ENCODE results near the gene NTN5.

Gene NTN5

DNA sequence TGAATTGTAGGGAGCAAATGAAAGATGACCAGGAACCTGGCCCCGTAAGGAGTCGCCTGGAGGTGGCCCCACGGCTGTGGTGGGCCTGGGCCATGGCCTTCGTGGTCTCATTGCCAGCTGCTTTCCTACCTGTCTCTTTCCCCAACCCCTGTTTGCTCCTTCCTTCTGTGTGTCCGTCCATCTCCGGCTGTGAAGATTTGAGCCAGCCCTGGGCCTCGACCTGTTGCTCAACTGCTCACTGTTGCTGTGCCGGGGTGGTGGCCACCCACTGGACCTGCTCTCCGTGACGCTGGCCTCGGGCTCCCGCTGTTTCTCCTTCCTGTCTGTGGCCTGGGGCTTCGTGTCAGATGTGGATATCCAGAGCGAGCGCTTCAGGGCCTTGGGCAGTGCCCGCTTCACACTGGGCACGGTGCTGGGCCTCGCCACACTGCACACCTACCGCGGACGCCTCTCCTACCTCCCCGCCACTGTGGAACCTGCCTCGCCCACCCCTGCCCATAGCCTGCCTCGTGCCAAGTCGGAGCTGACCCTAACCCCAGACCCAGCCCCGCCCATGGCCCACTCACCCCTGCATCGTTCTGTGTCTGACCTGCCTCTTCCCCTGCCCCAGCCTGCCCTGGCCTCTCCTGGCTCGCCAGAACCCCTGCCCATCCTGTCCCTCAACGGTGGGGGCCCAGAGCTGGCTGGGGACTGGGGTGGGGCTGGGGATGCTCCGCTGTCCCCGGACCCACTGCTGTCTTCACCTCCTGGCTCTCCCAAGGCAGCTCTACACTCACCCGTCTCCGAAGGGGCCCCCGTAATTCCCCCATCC is 44.1 kb downstream of the NTN5 start:
- DNase-seq: no peak

DNA sequence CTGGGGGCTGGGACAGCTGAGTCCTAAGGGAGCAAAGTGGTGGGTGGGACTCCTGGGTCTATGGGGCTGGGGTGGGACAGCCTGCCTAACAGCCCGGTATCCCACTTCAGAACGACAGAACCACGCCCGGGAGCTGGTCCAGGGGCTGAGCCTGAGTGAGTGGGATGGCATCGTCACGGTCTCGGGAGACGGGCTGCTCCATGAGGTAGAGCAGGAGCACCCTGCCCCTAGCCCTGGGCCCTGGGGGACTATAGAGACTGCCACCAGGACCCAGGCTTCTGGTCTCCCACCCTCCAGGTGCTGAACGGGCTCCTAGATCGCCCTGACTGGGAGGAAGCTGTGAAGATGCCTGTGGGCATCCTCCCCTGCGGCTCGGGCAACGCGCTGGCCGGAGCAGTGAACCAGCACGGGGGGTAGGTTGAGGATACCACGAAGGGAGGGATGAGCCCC is 44.9 kb downstream of the NTN5 start:
- no peak for DNase-seq

DNA sequence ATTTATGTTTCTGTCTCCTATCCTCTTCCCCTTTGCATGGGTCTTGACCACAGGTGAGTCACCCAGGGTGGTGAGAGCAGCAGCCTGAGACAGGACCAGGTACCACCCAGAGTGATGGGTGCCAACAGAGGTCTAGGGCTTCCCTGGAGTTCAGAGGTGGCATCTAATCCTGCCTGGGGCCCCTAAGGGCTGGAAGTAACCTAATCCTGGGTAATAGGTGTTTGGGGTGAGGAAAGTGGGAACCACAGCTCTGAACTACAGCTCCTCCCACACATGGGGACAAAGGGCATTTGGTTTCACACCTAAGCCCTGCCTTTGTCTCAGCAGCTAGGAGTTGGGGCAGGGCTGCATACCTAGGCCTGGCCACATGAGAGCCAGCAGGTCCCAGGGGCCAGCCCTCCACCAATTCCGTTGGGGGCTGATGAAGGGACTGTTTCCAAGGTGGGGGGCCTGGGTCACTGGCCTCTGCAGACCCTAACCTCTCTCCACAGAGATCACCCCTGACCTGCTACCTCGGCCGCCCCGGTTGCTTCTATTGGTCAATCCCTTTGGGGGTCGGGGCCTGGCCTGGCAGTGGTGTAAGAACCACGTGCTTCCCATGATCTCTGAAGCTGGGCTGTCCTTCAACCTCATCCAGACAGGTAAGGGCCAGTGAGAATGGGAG is 45.5 kb downstream of the NTN5 start:
- no peak for DNase-seq

DNA sequence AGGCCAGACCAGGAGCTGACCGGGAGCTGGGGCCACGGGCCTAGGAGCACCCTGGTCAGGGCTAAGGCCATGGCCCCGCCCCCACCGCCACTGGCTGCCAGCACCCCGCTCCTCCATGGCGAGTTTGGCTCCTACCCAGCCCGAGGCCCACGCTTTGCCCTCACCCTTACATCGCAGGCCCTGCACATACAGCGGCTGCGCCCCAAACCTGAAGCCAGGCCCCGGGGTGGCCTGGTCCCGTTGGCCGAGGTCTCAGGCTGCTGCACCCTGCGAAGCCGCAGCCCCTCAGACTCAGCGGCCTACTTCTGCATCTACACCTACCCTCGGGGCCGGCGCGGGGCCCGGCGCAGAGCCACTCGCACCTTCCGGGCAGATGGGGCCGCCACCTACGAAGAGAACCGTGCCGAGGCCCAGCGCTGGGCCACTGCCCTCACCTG is 46.9 kb downstream of the NTN5 start:
- no peak for DNase-seq

DNA sequence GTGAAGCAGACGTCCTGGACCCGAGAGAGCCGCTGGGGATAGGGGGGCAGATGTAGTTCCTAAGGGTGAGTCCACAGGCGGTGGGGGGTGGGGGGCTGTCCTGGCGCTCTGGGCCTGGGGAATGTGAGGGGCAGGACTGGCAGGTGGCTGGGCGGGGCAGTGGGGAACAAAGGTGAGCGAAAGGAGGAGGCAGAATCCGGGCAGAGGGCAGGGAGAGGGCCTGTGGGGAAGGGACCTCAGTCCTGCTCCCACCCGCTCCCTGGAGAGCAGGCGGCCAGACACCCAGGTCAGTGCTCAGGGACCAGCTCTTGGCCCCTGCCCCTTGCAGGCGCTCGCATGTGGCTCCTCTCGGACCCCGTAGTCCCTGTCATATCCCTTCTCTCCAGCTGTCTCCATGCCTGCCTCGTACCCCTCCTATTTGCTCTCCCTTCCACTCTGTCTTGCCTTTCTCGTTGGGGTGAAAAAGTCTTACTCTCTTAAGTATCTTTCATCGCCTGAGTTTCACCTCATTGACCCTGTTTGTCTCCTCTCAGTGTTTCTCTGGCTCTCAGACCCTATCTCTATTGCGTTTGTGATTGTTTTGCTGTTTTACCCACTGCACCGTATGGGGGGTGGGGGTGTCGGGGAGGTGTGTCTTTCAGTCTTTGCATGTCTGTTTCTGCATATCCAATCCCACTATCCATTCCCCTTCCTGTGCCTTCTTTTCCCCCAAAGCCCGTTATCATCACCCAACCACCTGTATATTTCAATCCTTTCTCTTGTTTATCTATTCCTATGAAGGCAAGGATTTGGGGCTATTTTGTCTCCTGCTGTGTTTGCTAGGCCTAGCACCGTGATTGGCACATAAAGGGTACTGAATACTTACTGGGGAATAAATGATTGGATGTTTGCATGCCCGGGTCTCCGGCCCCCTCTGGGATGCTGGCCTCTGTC is 47.8 kb downstream of the NTN5 start:
- DNase-seq: no peak

DNA sequence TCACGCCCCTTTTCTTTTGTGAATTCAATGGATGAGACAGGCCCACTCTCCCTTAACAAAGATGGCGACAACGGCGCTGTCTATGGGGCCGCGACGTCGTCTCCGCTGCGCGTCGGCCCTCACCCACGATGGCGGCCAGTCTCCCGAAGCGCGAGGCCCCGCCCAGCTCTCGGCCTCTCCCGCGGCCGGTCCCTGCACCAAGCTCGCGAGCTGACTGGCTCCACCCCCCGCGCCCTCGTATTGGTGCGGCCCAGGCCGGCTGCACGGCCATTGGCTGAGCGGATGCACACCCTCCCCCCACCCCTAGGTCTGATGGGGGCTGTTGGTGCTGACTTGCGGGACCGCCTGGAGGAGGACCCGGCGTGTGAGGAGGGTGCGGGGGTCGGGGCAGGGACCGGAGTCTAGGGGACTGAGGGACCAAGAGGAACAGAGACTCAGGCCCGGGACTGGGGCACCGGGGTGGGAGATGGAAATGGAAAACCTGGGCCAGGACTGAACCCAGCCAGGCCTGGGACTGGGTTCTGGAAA is 48.7 kb downstream of the NTN5 start:
- peak; percentile 99 for DNase-seq

DNA sequence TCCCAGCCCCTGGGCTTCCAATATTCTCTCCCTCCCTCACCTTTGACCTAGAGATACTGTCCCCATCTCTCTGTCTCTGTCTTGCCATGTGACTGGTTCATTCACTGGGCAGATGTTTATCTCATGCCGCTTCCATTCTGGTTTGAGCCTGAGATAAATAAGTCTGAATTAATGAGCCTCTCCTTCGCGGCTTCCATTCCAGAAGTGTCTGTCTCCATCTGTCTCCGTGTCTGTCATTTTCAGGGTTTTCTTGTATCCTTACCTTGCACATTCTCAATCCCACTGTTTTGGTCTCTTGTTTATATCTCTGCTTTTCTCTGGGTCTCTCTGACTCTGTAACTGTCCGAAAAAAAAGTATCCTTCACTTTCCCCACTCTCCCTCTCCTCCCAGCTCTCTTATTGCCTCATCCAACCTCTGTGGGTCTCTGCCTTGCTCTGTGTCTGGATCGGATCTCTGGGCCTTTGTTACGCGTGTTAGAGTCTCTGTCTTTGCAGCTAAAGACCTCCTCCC is 49.2 kb downstream of the NTN5 start:
- no peak for DNase-seq

DNA sequence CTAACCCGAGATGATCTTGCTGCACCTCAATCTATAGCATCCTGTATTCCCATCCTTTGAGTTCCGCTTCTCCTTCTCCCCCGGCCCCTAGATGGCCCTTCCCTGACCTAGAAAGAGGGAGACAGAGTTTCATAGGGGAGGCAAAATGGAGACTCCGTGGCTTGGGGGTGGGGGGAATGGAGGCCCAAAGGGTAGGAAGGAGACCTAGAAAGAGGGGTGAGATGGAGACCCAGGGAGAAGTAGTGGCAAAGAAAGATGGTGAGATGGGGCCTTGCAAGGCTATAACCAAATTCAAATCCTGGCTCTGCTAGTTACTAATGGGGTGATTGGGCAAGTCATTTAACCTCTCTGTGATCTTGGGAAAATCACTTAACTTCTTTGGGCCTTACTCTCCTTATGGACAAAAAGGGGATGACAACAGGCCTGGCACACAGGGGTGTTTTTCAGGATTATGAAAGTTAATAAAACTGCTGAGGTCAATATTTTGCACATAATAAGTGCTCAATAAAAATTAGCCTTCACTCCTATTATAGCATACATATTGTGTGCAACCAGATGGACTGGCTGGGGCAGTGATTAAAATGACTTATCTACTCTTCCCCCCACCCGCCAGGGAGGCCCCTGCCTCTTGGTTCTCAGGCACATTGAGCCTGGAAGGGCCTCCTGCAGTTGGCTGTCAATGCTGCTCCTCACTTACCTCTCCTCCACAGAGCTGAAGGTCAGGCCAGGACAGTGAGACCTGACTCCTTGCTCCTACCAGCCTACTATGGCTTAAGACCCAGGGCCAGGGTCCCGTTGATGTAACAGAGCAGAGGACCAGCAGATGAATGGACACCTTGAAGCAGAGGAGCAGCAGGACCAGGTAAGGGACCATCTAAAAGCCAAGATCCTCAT is 52.9 kb downstream of the NTN5 start:
- DNase-seq: no peak

DNA sequence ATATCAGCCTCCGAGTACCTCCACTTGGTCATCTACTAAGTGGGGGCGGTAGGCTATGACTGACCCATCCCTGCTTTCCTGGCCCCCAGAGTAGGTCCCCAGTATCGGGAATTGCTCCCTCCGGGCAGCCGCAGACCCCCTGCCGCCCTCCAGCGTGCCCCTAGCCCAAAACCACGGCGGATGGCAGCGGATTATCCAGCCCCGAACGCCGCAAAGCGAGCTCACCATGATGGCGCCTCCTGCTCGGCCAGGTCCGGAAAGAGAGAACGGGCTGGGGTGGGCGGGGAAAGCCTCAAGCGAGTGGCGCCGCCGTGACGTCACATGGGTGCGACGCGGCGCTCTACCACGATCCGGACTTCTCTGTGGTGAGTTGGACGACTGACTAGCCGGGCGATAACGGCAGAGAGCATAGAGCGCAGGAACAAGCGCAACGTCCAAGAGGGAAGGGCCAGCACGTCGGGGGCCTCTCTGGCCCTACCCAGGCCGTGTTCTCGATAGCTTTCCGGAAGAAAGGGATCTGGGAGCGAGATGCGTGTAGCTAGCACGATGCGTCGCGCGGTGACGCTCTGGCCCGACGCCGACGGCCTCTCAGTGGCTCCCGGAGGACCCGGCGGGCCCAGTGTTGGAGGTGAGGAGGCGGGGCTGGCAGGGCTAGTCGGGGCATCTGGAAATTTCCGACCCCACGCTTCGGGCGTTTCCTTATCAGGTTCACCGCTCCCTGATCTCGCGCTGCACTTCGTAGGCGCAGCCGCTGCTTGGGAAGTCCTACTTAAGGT is 53.7 kb downstream of the NTN5 start, which contains the start of the genes RPL18 and SPHK2:
RPL18 (minus strand) TSS at position 263 of the 776 bp plus-strand sequence; CDS start at position 228, 35 bp downstream.
SPHK2 (plus strand) TSS at position 591 of the 776 bp plus-strand sequence. CDS start 1,009 bp downstream, outside the sequence.
- DNase-seq: peak; percentile 98 to 99

DNA sequence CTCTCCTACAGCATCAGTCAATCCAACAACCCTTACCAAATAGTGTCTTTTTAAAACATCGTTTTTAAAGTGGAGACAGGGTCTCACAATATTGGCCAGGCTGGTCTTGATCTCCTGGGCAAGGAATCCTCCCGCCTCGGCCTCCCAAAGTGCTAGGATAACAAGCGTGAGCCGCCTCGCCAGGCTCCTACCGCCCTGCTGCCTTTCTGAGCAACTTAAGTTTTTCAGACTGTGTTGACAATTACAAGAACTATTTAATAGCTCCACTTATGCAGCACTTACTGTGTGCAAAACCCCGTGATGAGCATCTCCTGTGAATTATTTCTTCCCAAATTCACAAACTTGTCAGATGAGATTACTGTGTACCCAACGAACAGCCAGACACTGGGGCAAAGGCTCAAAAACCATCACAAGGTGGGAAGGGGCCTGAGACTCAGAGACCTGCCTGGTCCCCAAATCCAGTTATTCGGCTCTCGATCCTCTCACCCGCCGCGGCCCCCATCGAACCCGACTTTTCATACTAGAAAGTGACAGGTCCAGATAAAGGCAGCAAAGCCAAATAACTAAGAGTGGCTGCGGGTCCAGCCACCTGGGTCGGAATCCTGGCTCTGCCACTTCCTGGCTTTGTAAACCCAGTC is 54.4 kb downstream of the NTN5 start:
- no peak for DNase-seq

DNA sequence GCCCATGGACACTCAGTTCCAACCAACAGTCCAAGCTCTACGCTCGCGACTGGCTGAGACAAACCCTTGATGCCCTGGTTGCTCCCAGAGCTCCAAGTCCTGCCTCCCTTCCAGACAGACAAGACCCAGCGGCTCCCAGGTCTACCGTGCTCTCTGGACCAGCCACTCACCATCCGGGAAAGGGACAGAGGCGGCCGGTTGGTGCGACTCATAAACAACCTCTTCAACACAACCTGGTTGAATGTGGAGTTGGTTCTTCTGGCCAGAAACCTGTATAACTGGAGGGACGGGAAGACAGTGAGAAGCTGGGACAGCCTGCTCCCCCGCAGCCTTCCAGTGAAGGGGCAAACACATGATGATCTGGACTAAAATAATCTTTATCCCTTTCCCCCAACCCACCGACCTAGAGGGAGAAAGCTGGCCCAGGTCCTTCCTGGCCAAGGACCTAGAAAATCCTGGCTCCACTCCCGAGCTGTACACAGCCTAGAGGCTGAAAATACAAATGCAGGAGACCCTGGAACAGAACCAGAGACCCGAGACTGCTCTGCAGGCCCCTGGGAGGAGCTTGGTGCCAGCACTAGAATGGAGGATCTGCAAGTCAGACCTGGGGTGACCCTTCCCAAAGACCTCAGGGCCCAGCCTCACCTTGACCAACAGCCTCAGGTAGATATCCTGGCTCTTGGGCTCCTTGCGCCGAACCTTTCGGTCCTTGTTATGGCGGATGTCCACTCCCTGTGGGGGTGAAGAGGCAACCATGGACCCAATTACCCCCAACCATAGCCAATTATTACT is 55.5 kb downstream of the NTN5 start:
- DNase-seq: peak in 1 of 2 experiments; percentile 49

DNA sequence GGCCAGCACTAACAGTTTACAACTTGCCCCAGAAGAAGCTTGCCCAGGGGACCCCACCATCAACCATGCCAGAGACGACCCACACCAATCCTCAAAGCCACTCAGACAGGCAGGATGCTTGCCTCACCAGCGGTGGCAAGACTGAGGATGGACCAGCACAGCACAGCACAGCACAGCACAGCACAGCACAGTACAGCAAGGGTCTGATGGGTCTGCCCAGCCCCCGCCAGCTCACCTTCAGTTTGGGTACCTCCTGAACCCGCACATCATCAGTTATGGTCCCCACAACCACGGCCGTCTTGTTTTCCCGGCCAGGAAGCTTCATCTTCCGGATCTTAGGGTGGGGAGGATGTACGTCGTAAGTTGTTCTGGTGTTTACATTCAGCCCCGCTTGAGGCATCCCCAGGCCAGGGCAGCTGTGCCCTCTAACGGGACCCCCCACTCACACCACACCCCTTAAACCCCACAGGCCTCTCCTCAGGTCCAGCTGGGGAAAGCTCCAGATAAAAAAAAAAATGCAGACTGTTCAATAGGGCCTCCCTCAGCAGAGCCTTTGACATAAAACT is 56.2 kb downstream of the NTN5 start:
- no peak for DNase-seq

DNA sequence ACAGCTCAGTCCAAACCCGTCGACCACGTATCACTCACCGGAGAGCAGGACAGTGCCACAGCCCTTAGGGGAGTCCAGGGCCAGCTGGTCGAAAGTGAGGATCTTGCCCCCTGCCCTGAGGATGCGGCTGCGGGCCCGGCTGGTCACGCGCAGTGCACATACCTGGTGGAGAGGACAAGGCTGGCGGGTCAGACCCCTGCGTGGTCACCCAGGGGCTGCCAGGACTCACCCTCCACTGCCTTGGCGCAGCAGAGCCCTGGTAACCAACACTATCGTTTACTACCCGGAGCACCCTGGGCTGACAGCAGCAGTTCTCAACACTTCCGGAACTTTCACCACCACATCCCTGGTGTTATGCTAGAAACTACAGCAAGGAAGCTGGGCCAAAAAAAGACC is 56.8 kb downstream of the NTN5 start:
- DNase-seq: no peak

DNA sequence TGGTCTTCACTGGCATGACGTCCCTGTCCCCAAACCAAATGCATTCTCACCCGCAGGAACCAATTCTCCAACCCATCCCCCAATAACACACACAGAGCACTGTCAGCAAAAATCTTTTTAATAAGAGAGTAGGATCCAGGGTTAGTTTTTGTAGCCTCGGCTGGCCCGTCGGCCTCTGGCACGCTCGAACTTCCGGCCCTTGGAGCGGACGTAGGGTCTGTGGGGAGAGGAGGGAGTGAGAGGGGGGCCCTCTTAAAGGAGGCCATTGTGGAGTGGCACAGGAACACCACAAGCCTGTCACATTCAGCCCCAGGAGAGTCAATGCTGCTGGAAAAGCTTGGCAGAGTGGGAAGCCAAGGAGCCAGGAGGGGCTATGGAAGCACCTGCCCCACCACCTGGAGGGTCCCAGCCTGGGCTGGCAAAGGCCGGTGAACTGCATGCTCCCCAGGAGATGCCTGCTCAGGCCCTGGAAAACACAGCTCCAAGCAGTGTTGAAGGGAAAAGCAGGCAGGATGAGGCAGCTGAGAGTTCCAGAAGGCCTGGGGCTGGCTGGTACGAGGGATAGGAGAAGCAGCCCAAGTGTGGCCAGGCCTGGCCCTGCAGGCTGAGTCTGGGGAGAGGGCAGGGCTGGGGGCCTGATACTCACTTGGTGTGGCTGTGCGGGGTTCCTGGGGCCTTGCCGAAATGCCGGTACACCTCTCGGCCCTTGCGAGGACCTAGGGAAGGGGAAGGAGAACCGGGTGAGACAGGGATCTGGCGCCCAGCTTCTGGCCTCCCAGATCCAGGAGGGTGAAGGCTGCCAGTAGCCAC is 57.4 kb downstream of the NTN5 start:
- DNase-seq: no peak

DNA sequence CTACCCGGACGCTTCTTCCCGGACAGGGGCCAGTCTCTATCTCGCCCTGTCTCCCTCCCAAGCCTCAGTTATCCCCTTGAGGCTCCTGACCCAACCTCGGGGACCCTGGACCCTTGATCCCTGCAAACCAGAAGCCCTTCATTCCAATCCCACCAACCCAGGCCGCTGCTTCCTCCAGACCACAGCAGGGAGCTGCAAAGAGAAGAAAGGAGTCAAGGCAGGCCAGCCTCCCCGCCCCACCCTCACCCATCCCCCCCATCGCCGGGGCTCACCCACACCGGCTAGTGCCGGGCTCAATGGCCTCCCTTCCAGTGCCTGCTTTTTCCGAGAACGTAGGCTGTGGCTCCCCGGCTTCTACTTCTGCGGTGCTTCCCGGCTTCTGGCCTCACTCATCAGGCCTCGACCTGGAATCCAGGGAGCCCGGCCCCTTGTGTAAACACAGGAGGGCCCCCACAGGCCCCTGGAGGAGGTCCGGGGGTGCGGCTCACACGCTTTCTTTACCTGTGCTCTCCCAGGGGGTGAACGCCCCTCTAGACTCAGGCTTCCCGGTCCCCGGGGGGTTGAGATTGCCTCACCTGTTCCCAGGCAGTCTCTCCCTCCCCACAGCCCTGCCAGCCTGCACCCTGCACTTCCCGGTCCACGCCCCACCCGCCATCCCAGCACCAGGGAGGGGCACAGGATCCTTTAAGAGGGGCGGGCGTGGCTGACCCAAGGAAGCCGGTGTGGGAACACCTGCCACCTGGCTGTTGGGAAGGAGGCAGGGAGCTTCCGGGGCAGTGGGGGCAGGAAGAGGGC is 58.2 kb downstream of the NTN5 start, which contains the start of gene FAM83E:
FAM83E (minus strand) TSS at position 641 of the 795 bp plus-strand sequence. CDS start 1,704 bp downstream, outside the sequence.
- DNase-seq: no peak

DNA sequence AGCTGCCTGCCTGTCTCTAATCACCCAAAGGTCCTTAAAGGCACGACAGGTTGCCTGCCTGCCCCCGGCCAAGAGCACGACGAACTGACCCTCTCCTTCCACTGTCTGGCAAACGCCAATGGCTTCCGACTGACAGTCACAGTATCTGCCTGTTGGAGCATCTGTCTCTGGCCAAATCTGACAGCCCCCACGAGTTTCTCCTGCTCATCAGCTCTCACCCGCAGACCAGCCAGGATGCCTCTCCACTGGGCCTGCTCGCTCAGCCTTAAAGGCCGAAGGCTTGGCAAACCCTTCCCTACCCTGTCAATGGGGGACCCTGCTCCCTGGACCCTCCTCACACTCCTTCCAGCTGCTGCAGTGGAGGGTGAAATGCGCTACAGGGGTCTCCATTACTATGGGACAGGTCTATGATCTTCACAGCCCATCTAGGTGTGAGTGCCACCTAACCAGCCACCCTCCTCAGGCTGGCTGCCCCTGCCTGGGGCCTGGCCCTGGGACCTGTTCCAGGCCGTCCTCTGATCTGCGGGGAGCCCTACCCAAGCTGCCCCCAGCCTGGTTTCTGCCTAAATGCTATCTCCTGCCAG is 58.9 kb downstream of the NTN5 start:
- DNase-seq: no peak
